CD1c-positive myeloid dendritic cell (primary cell): ENCODE measurements around the gene UROC1.
A peak's percentile ranks its signal among the peaks of the same experiment; 100 is the strongest.

Experiments
- DNase-seq: peaks from one replicate; pipeline ENCODE4 v3.0.0-alpha.2; 2016; ENCODE audit errors: extremely low spot score

UROC1 gene

GRCh38 chr3:126478581-126479310, 38.8 kb downstream of the UROC1 start:
- DNase-seq = no peak

GRCh38 chr3:126477061-126477380, 40.6 kb downstream of the UROC1 start:
- DNase-seq = no peak

DNA sequence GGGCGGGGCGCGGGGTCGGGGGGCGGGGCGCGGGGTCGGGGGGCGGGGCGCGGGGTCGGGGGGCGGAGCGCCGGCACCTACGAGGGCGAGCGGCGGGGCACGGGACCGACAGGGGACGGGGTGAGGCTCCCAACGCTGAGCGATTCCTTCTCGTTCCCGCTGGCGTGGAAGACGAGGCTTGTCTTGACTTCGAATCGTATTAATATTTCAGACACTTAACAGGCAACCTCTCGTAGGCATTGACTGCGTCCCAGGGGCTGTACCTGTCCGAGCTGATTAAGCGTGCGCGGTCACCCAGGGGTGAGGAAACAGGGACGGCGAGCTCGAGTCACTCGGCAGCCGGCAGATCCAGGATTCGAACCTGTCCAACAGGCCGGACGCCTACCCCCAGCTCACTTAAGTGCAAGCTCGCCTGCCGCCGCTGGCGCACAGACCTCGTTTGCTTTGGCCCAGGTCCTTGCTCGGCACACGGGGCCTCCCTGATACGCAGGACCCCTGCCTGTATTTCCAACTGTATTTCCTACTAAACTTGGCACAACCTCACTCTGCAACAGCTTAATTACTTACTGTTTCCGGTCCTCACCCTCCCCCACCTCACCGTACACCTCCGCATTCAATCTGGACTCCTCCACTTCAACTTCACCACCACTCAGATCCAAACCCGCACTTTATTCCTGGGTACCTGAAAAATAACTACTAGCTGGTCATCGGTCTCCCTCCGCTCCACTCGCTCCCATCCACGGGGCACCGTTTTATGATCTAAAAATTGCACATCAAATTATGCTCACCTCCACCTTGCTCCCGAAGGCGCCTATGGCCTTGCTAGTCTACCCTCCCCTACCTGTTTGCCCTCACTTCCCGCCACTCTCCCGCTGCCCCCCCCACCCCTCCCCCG, 41.2 kb downstream of the UROC1 start:
- no peak for DNase-seq

DNA sequence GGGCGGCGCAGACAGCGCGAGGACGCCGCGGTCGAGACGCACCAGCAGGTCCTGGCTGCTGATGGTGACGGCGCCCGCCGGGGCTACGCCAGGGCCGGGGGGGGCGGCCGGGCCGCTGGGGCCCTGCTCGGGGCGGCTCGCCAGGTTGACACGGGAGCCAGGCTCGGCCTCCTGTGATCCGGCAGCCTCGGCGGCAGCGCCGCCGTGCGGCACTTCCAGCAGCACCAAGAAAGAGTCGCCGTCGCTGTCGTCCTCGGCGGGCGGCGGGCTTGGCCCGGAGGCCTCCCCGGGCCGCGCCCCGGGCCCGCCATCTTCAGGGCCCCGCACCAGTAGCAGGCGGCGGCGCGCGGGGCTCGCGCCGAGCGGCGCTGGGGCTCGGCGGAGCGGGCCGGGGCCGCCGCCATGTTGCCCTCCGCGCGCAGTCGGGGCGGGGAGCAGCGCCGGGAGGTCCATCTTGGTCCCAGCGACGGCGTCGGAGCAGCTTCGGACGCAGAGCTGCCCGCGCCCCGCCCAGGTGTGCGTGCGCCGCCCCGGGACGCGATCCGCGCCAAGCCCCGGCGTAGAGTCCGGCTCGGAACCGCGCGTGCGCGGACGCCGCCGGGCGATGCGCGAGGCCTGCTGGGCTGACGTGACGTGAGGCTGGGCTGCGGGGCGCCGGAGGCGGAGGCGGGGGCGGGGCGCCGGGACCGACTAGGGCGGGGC, 42.0 kb downstream of the UROC1 start, which contains the start of gene ZXDC:
ZXDC (minus strand) TSS at position 479 of the 702 bp plus-strand sequence; CDS start at position 453, 26 bp downstream.
- DNase-seq = peak; percentile 98

DNA sequence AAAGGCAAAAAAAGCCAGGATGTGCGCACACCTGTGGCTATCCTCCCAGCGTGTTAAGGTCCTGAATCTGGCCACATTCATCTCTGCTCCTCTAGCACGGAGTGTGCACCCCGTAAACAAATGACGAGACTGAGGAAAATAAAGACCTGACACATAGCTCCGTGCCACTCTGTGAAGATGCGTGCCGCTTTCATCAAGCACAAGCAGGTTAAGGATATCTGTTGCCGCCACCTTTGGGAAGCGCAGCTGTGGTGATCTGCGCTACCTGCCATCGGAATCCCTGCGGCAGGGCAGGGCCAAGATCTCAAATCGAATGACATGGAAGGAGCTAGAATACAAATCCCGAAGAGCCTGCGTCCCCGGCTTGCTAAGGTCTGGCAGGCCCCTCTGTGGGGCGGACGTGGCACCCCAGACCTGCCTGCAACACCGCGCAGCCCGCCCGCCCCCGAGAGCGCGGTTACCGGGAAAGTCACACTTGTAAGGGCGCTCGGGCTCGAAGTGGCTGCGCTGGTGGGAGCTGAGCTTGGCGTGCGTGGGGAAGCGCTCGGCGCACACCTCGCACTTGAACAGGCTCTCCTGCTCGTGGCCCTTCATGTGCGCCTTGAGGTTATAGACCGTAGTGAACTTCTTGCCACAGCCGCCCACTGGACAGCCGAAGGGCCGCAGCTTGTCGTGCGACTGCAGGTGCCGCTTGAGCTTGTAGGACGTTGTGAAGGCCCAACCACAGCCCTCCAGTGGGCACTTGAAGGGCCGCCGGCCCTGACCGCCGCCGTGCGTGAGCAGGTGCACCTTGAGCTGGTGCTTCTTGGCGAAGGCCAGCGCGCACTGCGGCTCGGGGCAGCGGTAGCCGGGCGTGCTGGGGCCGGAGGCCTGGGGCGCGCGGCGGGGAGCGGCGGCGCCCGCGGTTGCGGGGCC, 42.8 kb downstream of the UROC1 start:
- DNase-seq = peak; percentile 70

DNA sequence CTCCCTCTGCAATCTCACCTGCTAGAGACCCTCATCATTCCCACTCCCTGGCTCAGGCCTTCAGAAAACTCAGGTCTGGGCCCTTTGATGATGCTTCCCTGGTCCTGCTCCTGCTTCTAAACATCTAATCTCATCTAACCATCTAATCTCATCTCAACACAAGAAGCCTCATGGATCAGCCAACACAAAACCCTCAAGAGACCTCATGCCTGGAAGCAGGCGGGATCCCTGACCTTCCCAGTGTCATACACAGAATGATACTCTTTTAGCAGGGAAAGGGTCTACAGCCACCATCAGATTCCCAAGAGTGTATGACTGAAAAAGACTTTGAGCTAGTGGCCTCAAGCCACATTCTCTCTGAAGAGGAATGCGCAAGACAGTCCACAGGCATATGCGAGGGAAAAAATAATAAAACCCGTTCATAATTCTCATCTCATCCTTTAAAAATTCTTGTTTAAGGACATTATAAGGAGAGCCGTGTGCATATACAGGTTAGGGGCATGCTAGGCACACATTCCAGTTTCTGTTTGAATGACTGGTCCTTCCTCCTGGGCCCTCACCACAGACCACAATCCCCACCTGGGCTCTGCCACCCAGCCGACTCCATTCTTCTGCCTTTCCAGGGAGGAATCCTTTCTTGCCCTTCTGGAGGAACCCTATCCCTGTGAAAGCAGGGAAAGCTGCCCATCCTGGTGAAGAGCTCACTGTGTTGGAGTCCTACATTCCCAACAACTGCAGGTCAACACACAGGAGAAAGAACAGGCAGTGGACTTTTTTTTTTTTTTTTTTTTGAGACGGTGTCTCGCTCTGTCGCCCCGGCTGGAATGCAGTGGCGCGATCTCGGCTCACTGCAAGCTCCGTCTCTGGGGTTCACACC, 44.0 kb downstream of the UROC1 start:
- DNase-seq = peak; percentile 17

GRCh38 chr3:126472277-126473006, 45.1 kb downstream of the UROC1 start:
- peak; percentile 96 for DNase-seq

- DNase-seq = no peak
Measured at GRCh38 chr3:126469479-126469878, 48.1 kb downstream of the UROC1 start.

DNA sequence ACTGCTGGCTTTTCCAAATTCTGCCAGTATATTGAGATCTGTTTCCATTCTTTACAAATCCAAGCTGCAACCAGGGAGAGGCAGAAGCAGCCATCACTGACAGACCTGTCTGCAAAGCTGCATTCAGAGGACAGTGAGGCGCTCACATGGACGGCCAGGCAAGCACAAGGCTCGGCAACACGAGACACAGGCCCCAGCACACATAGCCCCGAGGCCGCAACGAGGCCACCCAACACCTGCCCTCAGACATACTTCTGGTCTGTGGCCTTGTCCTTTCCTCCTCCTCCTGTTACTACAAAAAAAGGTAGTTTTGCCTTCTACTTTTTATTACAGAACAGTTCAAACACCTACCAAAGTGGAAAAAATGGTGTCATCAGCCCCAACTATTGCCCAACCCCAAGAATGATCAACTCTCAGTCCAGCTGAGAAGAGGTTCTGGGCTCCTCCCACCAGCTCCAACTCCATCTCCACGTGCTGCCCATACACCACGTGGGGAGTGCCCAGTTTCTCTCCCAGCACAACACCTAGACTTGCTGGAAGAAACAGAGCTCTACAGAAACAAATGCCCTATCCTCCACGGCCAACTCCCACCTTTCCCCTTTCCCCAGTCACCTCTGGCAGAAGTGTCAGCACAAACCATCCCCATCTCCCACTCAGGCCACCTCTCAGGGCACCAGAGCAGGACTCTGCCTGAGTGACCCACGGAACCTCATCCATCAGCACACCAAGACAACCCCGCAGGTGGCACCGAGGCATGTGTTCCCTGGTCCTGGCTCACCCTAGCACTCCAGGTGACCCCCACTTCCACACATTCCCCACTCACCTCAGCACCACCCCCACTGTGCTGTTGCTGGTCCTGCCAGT, 49.3 kb downstream of the UROC1 start:
- peak; percentile 47 for DNase-seq

DNA sequence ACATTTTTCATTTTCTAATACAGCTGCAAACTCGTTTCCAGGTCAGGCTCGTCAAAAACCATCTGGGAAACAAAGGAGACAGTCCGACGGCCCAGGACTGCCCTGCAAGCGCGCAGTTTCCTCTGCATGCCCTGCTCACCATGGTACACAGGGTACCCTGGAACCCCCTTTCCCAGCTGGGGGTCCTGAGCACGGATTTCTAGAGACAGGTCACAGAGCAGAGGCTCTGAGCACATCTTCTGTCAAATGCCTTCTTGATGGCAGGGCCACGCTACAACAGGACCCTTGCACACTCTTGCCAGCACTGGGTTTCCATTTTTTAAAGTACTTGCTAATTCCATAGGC, 50.0 kb downstream of the UROC1 start:
- no peak for DNase-seq

GRCh38 chr3:126466886-126467610, 50.5 kb downstream of the UROC1 start:
- DNase-seq = peak; percentile 38

DNA sequence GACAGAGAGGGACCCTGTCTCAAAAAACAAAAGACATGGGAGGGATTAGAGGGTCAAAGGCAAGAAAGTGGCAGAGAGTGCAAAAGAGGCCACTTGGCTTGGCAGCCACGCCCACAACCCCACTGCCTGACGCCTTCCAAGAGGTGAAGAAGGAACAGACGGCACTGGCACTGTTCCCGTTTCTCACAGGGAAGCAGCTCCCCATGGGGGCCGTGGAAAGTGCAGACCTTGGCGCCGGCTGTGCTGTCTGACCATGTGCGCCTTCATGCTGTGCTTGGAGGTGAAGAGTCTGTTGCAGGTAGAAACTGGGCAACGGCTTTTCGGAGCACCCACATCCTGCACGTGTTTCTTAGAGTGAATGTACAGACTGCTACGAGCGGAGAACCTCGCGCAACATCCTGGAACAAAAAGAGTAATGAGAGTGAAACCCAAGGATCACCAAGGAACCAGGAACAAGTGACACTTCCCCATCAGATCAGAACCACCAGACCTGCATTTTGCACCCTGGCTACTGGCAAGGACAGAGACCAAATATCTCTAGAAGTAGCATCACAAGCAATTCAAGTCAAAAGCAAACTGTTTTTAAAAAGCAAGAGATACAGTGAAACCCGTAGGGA, 51.5 kb downstream of the UROC1 start:
- peak; percentile 86 for DNase-seq

- DNase-seq = no peak
Measured at GRCh38 chr3:126464997-126465396, 52.6 kb downstream of the UROC1 start.

DNA sequence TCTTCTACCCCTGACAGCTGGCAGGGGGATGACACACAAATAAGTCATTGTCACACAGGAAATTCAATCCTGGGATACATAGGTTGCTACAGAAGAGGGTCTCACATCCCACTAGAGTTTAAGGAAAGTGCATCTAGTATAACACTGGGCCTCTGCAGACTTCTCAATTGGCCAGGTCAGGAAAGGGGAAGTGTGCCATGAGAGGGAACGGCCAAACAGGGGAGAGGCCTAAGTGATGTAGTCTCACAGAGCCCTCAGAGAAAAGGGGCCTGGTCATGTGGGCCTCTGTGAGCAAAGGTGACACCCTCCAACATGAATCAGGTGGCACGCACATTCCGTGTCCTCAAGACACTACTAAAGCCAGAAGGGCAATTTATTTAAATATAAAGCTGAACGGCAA, 53.1 kb downstream of the UROC1 start:
- DNase-seq = peak; percentile 64

DNA sequence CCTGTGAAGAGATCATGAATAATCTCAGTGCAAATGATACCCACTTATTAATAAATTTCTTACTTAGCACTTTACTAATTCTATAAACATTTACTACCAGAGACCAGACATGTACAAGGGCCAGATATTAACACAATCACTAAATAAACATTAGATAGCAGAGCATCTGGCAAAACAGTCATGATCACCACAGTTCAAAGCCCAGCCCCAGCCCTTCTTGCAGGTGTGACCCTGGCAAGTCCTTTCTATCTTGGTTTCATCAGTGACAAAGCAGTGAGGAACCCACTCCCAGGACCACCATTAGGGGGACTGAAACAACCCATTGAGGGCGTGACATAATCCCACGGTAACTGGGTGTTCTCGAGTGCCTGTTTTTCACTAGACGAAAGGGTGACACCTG, 53.5 kb downstream of the UROC1 start:
- DNase-seq = no peak

DNA sequence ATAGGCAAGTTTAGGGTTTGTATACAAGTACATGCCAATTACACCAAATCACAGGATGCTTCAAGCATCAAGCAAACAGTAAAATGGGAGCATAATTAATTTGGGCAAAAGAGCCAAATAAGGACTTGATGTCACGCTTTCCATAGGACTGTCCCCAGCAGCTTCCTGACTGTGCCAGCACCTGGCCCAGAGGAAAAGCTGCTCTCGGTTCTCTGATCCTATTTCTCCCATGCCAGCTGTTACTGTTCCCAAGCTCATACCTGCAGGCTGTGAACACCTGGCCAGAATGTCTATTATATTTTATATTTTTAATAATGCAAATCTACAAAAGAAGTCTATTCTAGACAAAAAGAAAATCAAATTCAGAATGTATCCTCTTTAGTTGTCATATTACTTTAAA, 54.1 kb downstream of the UROC1 start:
- DNase-seq = no peak

DNA sequence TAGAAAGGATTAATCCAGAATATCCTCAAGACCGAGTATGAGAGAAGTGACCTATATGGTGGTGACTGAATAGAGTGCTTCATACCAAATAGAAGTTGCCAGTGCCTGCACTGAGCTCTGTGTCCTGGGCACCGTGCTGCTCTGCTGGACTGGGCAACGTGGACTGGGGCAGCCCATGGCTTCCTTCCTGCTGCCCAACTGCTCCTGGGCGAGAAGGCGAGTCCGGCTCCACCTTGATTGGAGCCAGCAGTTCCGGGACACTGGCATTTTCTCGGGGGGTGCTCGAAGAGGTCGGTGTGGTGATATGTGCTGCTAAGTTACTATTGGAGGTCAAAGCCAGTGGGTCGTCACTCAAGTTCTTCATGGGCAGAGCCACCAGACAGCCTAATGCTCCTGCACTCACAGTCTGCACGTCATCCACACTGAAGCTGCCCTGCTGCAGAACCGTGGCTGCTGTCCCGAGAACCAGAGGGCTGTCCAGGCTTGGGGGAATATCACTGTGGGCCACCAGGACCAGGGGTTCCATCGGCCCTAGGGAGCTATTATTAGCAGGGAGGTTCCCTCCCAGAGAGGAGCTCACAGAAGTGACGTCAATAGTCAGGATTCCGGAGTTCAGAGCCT, 56.0 kb downstream of the UROC1 start:
- no peak for DNase-seq
